ENCODE measurements around the gene KIF4A.
"Not testable (repeated sequence)": the region's sequence is repeated elsewhere in the genome, so short reads cannot be mapped to it uniquely, and the experiment has no call there.

Gene KIF4A

DNA sequence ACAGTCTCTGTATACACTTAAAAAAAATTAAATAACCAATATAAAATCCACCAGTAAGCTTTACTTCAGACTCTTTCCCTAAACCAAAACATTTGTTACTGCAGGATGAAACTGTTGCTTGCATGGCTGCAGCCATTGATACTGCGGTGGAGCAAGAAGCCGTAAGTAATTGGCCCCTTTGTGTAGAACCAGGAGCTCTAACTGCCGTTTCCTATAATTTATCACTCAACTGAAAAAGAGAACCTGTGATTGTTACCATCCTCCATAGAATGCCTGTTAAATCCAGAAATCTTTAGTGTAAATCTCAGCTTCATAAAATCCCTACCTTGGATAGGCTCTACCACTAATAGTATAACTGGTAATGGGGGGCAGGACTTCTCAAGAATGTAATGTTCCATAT is 62.6 kb downstream of the KIF4A start:
- DNase-seq (ENCODE audit: low read depth), result no peak
- TF ChIP-seq CTCF (IDR thresholded peaks at IDR 0.05; ENCODE audit: insufficient read depth, low read depth, low read length, missing control alignments), result no peak
- no peak overlapping the region for H3K4me3 ChIP-seq (ENCODE audit: low read length)

DNA sequence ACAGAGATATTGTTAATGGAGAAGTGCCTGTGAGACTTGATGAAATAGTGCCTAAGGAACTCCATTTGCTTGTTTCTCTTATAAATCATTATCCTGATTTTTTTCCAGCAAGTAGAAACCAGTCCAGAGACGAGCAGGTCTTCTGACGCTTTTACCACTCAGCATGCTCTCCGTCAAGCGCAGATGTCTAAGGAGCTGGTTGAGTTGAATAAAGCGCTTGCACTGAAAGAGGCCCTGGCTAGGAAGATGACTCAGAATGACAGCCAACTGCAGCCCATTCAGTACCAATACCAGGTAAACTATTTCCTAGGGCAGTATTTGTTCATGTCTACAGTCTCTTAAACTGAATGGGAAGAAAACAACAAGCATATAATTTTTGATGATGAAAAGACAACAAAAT is 63.6 kb downstream of the KIF4A start:
- TF ChIP-seq CTCF (IDR thresholded peaks at IDR 0.05; ENCODE audit: insufficient read depth, low read depth, low read length, missing control alignments), result no peak
- peak; percentile 21 for DNase-seq (ENCODE audit: low read depth)
- no peak overlapping the region for H3K4me3 ChIP-seq (ENCODE audit: low read length)

- no peak for TF ChIP-seq CTCF (IDR thresholded peaks at IDR 0.05; ENCODE audit: insufficient read depth, low read depth, low read length, missing control alignments)
- no peak overlapping the region for H3K4me3 ChIP-seq (ENCODE audit: low read length)
- no peak for DNase-seq (ENCODE audit: low read depth)
Observed at GRCh38 chrX:70354716-70355115, 64.8 kb downstream of the KIF4A start.

- no peak for TF ChIP-seq CTCF (IDR thresholded peaks at IDR 0.05; ENCODE audit: insufficient read depth, low read depth, low read length, missing control alignments)
- no peak overlapping the region for H3K4me3 ChIP-seq (ENCODE audit: low read length)
- no peak for DNase-seq (ENCODE audit: low read depth)
Observed at GRCh38 chrX:70359458-70359857, 69.6 kb downstream of the KIF4A start.

DNA sequence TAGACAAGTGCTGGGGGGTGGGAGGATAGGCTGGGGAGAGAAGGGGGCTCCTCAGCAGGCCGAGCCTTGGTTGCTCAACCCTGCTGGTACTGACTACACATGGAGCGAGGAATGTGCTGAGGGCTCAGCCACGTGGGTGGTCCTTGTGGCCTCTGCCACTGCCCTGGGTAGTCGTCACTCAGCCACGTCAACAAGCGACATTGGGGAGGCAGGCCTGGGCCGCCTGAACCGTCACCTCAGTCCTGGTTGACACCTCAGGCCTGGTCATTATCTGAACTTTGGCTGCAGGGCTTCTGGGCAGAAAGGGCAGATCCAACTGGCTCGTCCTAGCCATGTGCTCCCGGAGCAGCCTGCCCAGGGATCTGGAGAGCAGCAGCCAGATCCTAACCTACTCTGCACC is 70.5 kb downstream of the KIF4A start:
- H3K4me3 ChIP-seq (ENCODE audit: low read length), result no peak overlapping the region
- TF ChIP-seq CTCF (IDR thresholded peaks at IDR 0.05; ENCODE audit: insufficient read depth, low read depth, low read length, missing control alignments), result no peak
- DNase-seq (ENCODE audit: low read depth), result no peak

GRCh38 chrX:70368731-70369130 is 78.8 kb downstream of the KIF4A start:
- DNase-seq (ENCODE audit: low read depth); H3K4me3 ChIP-seq (ENCODE audit: low read length): not testable (repeated sequence)

DNA sequence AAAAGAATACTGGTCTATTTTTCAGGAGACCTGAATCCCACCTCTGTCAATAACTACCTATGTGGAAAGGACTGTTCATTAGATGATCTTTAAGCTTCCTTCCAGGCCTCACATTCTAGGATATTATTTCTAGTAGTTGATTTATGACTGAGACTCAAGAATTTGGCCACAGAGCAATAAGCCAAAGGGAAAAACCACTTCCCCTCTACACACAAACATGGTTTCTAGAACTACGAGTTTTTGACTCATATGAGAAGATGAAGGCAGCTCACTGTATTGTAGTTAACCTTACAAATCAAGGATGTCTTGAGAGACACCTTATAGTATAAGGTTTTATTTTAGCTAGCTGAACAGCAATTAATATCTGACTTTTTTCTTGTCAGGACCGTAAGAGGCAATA is 96.3 kb downstream of the KIF4A start:
- no peak overlapping the region for H3K4me3 ChIP-seq (ENCODE audit: low read length)
- TF ChIP-seq CTCF (IDR thresholded peaks at IDR 0.05; ENCODE audit: insufficient read depth, low read depth, low read length, missing control alignments), result no peak
- no peak for DNase-seq (ENCODE audit: low read depth)

- peak; percentile 27 for DNase-seq (ENCODE audit: low read depth)
- H3K4me3 ChIP-seq (ENCODE audit: low read length), result no peak overlapping the region
- no peak for TF ChIP-seq CTCF (IDR thresholded peaks at IDR 0.05; ENCODE audit: insufficient read depth, low read depth, low read length, missing control alignments)
Observed at GRCh38 chrX:70398899-70399298, 109.0 kb downstream of the KIF4A start.

DNA sequence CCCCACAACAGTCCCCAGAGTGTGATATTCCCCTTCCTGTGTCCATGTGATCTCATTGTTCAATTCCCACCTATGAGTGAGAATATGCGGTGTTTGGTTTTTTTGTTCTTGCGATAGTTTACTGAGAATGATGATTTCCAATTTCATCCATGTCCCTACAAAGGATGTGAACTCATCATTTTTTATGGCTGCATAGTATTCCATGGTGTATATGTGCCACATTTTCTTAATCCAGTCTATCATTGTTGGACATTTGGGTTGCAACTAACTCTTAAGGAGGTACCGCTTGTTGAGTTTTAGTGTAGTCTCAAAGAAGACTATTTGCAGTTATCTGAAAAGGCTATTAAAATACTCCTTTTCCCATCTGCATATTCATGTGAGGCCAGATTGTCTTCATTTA is 110.3 kb downstream of the KIF4A start:
- not testable (repeated sequence) for H3K4me3 ChIP-seq (ENCODE audit: low read length); DNase-seq (ENCODE audit: low read depth)
